HCT116 (cell line): ENCODE results near the gene FAM136A. TPM values are rescaled to one million over a fixed set of nuclear protein-coding genes. Genes with fewer than 3 reads are reported as not detected.

ENCODE experiments used
- ATAC-seq: fragments of 200-7000 bp; cut with Tn5 transposase; 2 replicates; pipeline ENCODE4 v1.9.1; 2020; ENCODE audit warnings: mild to moderate bottlenecking, moderate library complexity
- BruUV-seq: library from RNA; stranded (reverse); fragments of 400-500 nt; replicated peaks from 2 replicates; lab custom pipeline; 2021; lab: Mats Ljungman, UMichigan
- CTCF ChIA-PET: fragments of 300-600 bp; sonication (Branson Sonifier 250); formaldehyde crosslinking; loops from one replicate; lab custom pipeline; 2021; ENCODE audit warnings: antibody characterized with exemption; lab: Charles Lee
- POLR2A ChIA-PET: fragments of 300-600, 350-600 bp; sonication (Branson Sonifier 250); formaldehyde crosslinking; loops from one replicate; lab custom pipeline; 2021; ENCODE audit warnings: antibody characterized with exemption; lab: Charles Lee
- RAD21 ChIA-PET, 2 experiments: fragments of 300-600 bp; sonication (Branson Sonifier 250); formaldehyde crosslinking; loops; one replicate each; lab custom pipeline; 2023; ENCODE audit warnings: low total read pairs in 2 of 2; ENCODE audit not compliant: uncharacterized antibody in 2 of 2, unreplicated experiment in 2 of 2, low non-redundant PET in 1 of 2; lab: Charles Lee
- DNase-seq: peaks from one replicate; pipeline ENCODE4 v3.0.0-alpha.2; 2010; ENCODE audit warnings: low read depth, low spot score
- H2AFZ ChIP-seq: fragments of 200-600 bp; shearing (Covaris generic), sonication (generic); 2 replicates; pipeline ENCODE4 v1.6.1; 2017; ENCODE audit warnings: low read depth, mixed run types, mixed read lengths, antibody characterized with exemption, low read length; ENCODE audit not compliant: poor library complexity, severe bottlenecking
- H3K27ac ChIP-seq: 2 replicates; pipeline ENCODE4 v1.5.1; 2012; ENCODE audit warnings: low read depth, low read length
- H3K27me3 ChIP-seq: fragments of 200-600 bp; sonication (generic); 2 replicates; pipeline ENCODE4 v1.6.1; 2016; ENCODE audit warnings: mixed run types, low read length, mixed read lengths; ENCODE audit not compliant: insufficient read depth
- H3K36me3 ChIP-seq, 2 experiments: fragments of 200-500 bp in 1 of 2; fragments of 200-600 bp in 1 of 2; sonication (Bioruptor generic) in 1 of 2; sonication (generic) in 1 of 2; 2 replicates each; pipeline versions ENCODE4 v1.5.1 to v1.6.1; 2014 to 2016; ENCODE audit warnings: low read length in 2 of 2, inconsistent platforms in 1 of 2, mixed read lengths in 1 of 2, mixed run types in 1 of 2; ENCODE audit not compliant: insufficient read depth in 2 of 2, control insufficient read depth in 1 of 2
- H3K4me1 ChIP-seq, 2 experiments: fragments of 200-600 bp in 1 of 2; sonication (generic) in 1 of 2; 2 replicates each; pipeline versions ENCODE4 v1.5.1 to v1.6.1; 2012 to 2017; ENCODE audit warnings: low read length in 2 of 2, inconsistent platforms in 1 of 2, mild to moderate bottlenecking in 1 of 2, mixed read lengths in 1 of 2, mixed run types in 1 of 2, moderate library complexity in 1 of 2; ENCODE audit not compliant: insufficient read depth in 2 of 2, control insufficient read depth in 1 of 2
- H3K4me2 ChIP-seq: fragments of 200-600 bp; sonication (generic); 2 replicates; pipeline ENCODE4 v1.6.1; 2017; ENCODE audit warnings: mixed run types, low read length, mixed read lengths
- H3K4me3 ChIP-seq, 2 experiments: fragments of 200-600 bp in 1 of 2; sonication (generic) in 1 of 2; replicated peaks in 1 of 2; 2 replicates each; pipeline ENCODE4 v1.5.1; 2011 to 2016; ENCODE audit warnings: low read length in 2 of 2, control low read depth in 1 of 2, low read depth in 1 of 2, mild to moderate bottlenecking in 1 of 2, mixed read lengths in 1 of 2, mixed run types in 1 of 2
- H3K79me2 ChIP-seq: fragments of 200-600 bp; sonication (generic); 2 replicates; pipeline ENCODE4 v1.6.1; 2017; ENCODE audit warnings: mild to moderate bottlenecking, mixed run types, low read length, moderate library complexity, mixed read lengths; ENCODE audit not compliant: insufficient read depth
- H3K9ac ChIP-seq: fragments of 200-600 bp; sonication (generic); 2 replicates; pipeline ENCODE4 v1.6.1; 2016; ENCODE audit warnings: low read length, mixed read lengths
- H3K9me2 ChIP-seq: fragments of 200-600 bp; sonication (generic), shearing (Covaris generic); 2 replicates; pipeline ENCODE4 v1.6.1; 2017; ENCODE audit warnings: mixed run types, mild to moderate bottlenecking, moderate library complexity; ENCODE audit not compliant: insufficient read depth
- H3K9me3 ChIP-seq, 2 experiments: fragments of 200-500 bp in 1 of 2; fragments of 200-600 bp in 1 of 2; sonication (Bioruptor generic) in 1 of 2; sonication (generic) in 1 of 2; 2 replicates each; pipeline ENCODE4 v1.6.1; 2014 to 2017; ENCODE audit warnings: low read length in 2 of 2, mixed read lengths in 2 of 2, inconsistent platforms in 1 of 2, low read depth in 1 of 2, mild to moderate bottlenecking in 1 of 2, mixed run types in 1 of 2, moderate library complexity in 1 of 2; ENCODE audit not compliant: control insufficient read depth in 1 of 2, insufficient read depth in 1 of 2
- H4K20me1 ChIP-seq: fragments of 200-600 bp; sonication (generic), shearing (Covaris generic); 2 replicates; pipeline ENCODE4 v1.6.1; 2017; ENCODE audit warnings: mixed run types, mild to moderate bottlenecking, moderate library complexity; ENCODE audit not compliant: insufficient read depth
- CBX3 ChIP-seq: IDR thresholded peaks from 2 replicates; pipeline ENCODE4 v1.6.1; 2012; ENCODE audit warnings: low read depth
- EGR1 ChIP-seq: IDR thresholded peaks from 2 replicates; pipeline ENCODE4 v1.6.1; 2012; ENCODE audit warnings: low read depth
- ELF1 ChIP-seq: IDR thresholded peaks from 2 replicates; pipeline ENCODE4 v1.6.1; 2012; ENCODE audit warnings: low read depth, borderline replicate concordance
- EZH2 ChIP-seq: fragments of 200-600 bp; sonication (generic); IDR thresholded peaks from 2 replicates; pipeline ENCODE4 v1.6.1; 2017; ENCODE audit warnings: antibody characterized with exemption, mixed run types
- EZH2phosphoT487 ChIP-seq: fragments of 200-600 bp; IDR thresholded peaks from 2 replicates; pipeline ENCODE4 v1.6.1; 2018; ENCODE audit warnings: antibody characterized with exemption, borderline replicate concordance
- FOSL1 ChIP-seq: IDR thresholded peaks from 2 replicates; pipeline ENCODE4 v1.6.1; 2012; ENCODE audit warnings: low read depth
- JUND ChIP-seq: IDR thresholded peaks from 2 replicates; pipeline ENCODE4 v1.6.1; 2012
- MAX ChIP-seq: IDR thresholded peaks from 2 replicates; pipeline ENCODE4 v1.6.1; 2012
- POLR2A ChIP-seq: IDR thresholded peaks from 2 replicates; pipeline ENCODE4 v1.7.0; 2011; ENCODE audit warnings: borderline replicate concordance; ENCODE audit not compliant: insufficient read depth, insufficient read length; ENCODE audit errors: extremely low read depth
- POLR2AphosphoS5 ChIP-seq: IDR thresholded peaks from 2 replicates; pipeline ENCODE4 v1.6.1; 2011; ENCODE audit warnings: mild to moderate bottlenecking, low read depth, low read length, moderate library complexity
- RAD21 ChIP-seq: IDR thresholded peaks from 2 replicates; pipeline ENCODE4 v1.6.1; 2012; ENCODE audit warnings: low read depth, mild to moderate bottlenecking
- REST ChIP-seq: IDR thresholded peaks from 2 replicates; pipeline ENCODE4 v1.6.1; 2012; ENCODE audit warnings: low read depth
- SIN3A ChIP-seq: IDR thresholded peaks from 2 replicates; pipeline ENCODE4 v1.6.1; 2012; ENCODE audit warnings: low read depth
- SP1 ChIP-seq: IDR thresholded peaks from 2 replicates; pipeline ENCODE4 v1.6.1; 2012; ENCODE audit warnings: low read depth
- TCF7L2 ChIP-seq: IDR thresholded peaks from 2 replicates; pipeline ENCODE4 v1.7.0; 2011; ENCODE audit warnings: borderline replicate concordance, inconsistent platforms; ENCODE audit not compliant: insufficient read depth, insufficient read length; ENCODE audit errors: extremely low read depth
- YY1 ChIP-seq: IDR thresholded peaks from 2 replicates; pipeline ENCODE4 v1.6.1; 2011; ENCODE audit warnings: low read length, low read depth, moderate library complexity, mild to moderate bottlenecking; ENCODE audit not compliant: insufficient replicate concordance; ENCODE audit errors: extremely low read depth
- ZFX ChIP-seq: fragments of 450-650 bp; IDR thresholded peaks from 2 replicates; pipeline ENCODE4 v1.6.1; 2017
- ZNF274 ChIP-seq: fragments of 200-500 bp; sonication (Bioruptor generic); IDR thresholded peaks from 2 replicates; pipeline ENCODE4 v1.6.1; 2014; ENCODE audit warnings: mild to moderate bottlenecking, low read depth, low read length, inconsistent platforms
- intact Hi-C: fragments of 100-400 bp; cut with micrococcal nuclease; formaldehyde crosslinking; loops from 2 replicates; pipeline ENCODE4 v1.10.0; 2022
- total RNA-seq: library from RNA; stranded (reverse); gene quantifications from one replicate; pipeline ENCODE4 v1.2.1, GENCODE V29; 2021; ENCODE audit not compliant: unreplicated experiment
- TF ChIP-seq, protein P1 (sequence below): IDR thresholded peaks from 2 replicates; pipeline ENCODE4 v1.6.1; 2012

FAM136A gene
- total RNA-seq, 1 experiment from 2014 or later: 83.0 TPM

DNA sequence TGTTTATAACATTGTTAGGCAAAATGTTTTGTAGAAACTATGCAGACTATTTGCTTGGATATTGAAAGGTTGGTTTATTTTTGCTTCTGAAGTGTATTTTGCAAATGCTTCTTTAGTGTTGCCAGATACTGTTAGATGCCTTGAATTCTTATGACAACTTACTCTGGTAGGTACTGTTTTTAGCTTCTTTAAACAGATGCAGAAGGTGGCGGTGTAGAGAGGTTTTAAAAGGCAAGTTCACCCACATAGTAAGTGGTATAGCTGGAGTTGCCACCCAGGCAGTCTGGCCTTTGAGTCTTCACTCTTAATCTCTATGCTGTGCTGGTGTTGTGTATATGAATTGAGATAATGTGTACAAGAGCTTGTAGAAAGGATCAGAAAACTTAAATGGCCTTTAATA, 40.4 kb downstream of the FAM136A start:
- Histone ChIP-seq H3K9me2 (no peaks in the 10 kb centered on the region), H3K4me1 (peaks cover 10 to 12% of the 10 kb centered on the region in 2 experiments; a peak in 3 of 4 replicates), H3K79me2 (peaks cover 3% of the 10 kb centered on the region; the same call in 1 of the 2 replicates), H3K27ac (no peak overlapping the region), H3K9ac (no peak overlapping the region), H3K4me2 (no peak overlapping the region), H3K4me3 (no peak overlapping the region), H3K27me3 (no peaks in the 10 kb centered on the region), H3K36me3 (peaks cover 7 to 8% of the 10 kb centered on the region in 2 experiments; a peak in 3 of 4 replicates), H2AFZ (no peak overlapping the region), H4K20me1 (no peaks in the 10 kb centered on the region), H3K9me3 (no peaks in the 10 kb centered on the region)
- BruUV-seq: no TSS peak
- DNase-seq (no peak), ATAC-seq (no peak)
- TF ChIP-seq EZH2 (no peak), POLR2A (no peak), EGR1 (no peak)
- intact Hi-C loops: no loop called here
- ChIA-PET POLR2A (interaction anchor here (1.9 kb wide), 1 partner anchor 32 kb away, joined by 4 read pairs; the partner anchor contains the start of gene SNRPG), RAD21 (no interaction called here), CTCF (no interaction called here)

GRCh38 chr2:70258532-70258875, 43.4 kb downstream of the FAM136A start:
- H3K4me3 ChIP-seq: peak overlapping the region; percentile 62 to 83
- no peak for ATAC-seq
- no peak for TF ChIP-seq FOSL1
- TF ChIP-seq JUND: no peak
- no peak for TF ChIP-seq EZH2phosphoT487
- no peak for TF ChIP-seq EZH2
- no peak for TF ChIP-seq YY1
- no peak for TF ChIP-seq EGR1
- TF ChIP-seq, protein P1, sequence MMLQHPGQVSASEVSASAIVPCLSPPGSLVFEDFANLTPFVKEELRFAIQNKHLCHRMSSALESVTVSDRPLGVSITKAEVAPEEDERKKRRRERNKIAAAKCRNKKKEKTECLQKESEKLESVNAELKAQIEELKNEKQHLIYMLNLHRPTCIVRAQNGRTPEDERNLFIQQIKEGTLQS: no peak
- no peak for TF ChIP-seq CBX3
- no peak for TF ChIP-seq MAX
- no peak for TF ChIP-seq ZNF274
- no peak for TF ChIP-seq SIN3A
- TF ChIP-seq ELF1: no peak
- TF ChIP-seq ZFX: no peak
- TF ChIP-seq SP1: no peak
- no peak for TF ChIP-seq REST
- TF ChIP-seq TCF7L2: no peak
- no peak for TF ChIP-seq POLR2AphosphoS5
- no peak for TF ChIP-seq RAD21

More at GRCh38 chr2:70258532-70258875, 43.4 kb downstream of the FAM136A start:
- no peaks in the 10 kb centered on the region for H3K9me2 ChIP-seq
- no TSS peak for BruUV-seq
- no peaks in the 10 kb centered on the region for H3K9me3 ChIP-seq
- no peaks in the 10 kb centered on the region for H4K20me1 ChIP-seq
- peak overlapping the region; percentile 69 for H3K9ac ChIP-seq
- peak overlapping the region; percentile 70; the same call in 1 of the 2 replicates for H3K27ac ChIP-seq
- ChIA-PET POLR2A (interaction anchor here (0.8 to 2.2 kb wide), 6 partner anchors 9 to 344 kb away, joined by 3 to 17 read pairs (median 6); partner anchors contain the start of genes C2orf42, MXD1, SNRPG and TIA1), RAD21 (interaction anchor here (0.6 to 1.0 kb wide), 2 partner anchors 9 to 68 kb away, joined by 3 to 4 read pairs; partner anchors contain the start of gene C2orf42 (in 1 of the 2)), CTCF (no interaction called here)
- no peak for DNase-seq
- peaks cover 10 to 21% of the 10 kb centered on the region in 2 experiments; a peak in 3 of 4 replicates for H3K4me1 ChIP-seq
- peaks cover 7 to 8% of the 10 kb centered on the region in 2 experiments; a peak in 3 of 4 replicates for H3K36me3 ChIP-seq
- intact Hi-C loops: no loop called here
- peak overlapping the region; percentile 92 for H3K4me2 ChIP-seq
- H2AFZ ChIP-seq: no peak overlapping the region
- no peaks in the 10 kb centered on the region for H3K27me3 ChIP-seq
- peaks cover 3% of the 10 kb centered on the region; the same call in 1 of the 2 replicates for H3K79me2 ChIP-seq
